Smooth muscle cell (in vitro differentiated cells): Measurements from ENCODE around the gene LRRC39. TPM values are rescaled to one million over a fixed set of nuclear protein-coding genes. Genes with fewer than 3 reads are reported as not detected.

ENCODE experiments used
- DNase-seq: peaks from one replicate; lab custom pipeline; 2025; ENCODE audit not compliant: unreplicated experiment; lab: John Stamatoyannopoulos, UW
- H2AFZ ChIP-seq: fragments of 200-600 bp; sonication (generic); 2 replicates; pipeline ENCODE4 v1.6.0; 2016; ENCODE audit warnings: antibody characterized with exemption, low read depth, mild to moderate bottlenecking
- H3F3A ChIP-seq: fragments of 200-600 bp; sonication (generic); 2 replicates; pipeline ENCODE4 v1.6.0; 2017; ENCODE audit warnings: antibody characterized with exemption, low read depth
- H3K27ac ChIP-seq: fragments of 200-600 bp; sonication (generic); 2 replicates; pipeline ENCODE4 v1.5.1; 2016; ENCODE audit warnings: low read depth, mild to moderate bottlenecking
- H3K27me3 ChIP-seq: fragments of 200-600 bp; sonication (generic); 2 replicates; pipeline ENCODE4 v1.6.1; 2016; ENCODE audit warnings: low read depth, mild to moderate bottlenecking
- H3K36me3 ChIP-seq: fragments of 200-600 bp; sonication (generic); 2 replicates; pipeline ENCODE4 v1.5.1; 2016; ENCODE audit warnings: low read depth
- H3K4me1 ChIP-seq: fragments of 200-600 bp; sonication (generic); 2 replicates; pipeline ENCODE4 v1.5.1; 2016; ENCODE audit warnings: low read depth
- H3K4me2 ChIP-seq: fragments of 200-600 bp; sonication (generic); 2 replicates; pipeline ENCODE4 v1.6.0; 2016; ENCODE audit warnings: mild to moderate bottlenecking
- H3K4me3 ChIP-seq: fragments of 200-600 bp; sonication (generic); 2 replicates; pipeline ENCODE4 v1.5.1; 2016; ENCODE audit warnings: mild to moderate bottlenecking
- H3K79me2 ChIP-seq: fragments of 200-600 bp; sonication (generic); 2 replicates; pipeline ENCODE4 v1.6.0; 2016; ENCODE audit warnings: low read depth, mild to moderate bottlenecking
- H3K9ac ChIP-seq: fragments of 200-600 bp; sonication (generic); 2 replicates; pipeline ENCODE4 v1.6.0; 2016; ENCODE audit warnings: low read depth
- H3K9me3 ChIP-seq: fragments of 200-600 bp; sonication (generic); replicated peaks from 2 replicates; pipeline ENCODE4 v1.5.1; 2016; ENCODE audit warnings: low read depth
- H4K20me1 ChIP-seq: fragments of 200-600 bp; sonication (generic); 2 replicates; pipeline ENCODE4 v1.6.0; 2016; ENCODE audit warnings: low read depth
- CTCF ChIP-seq: fragments of 200-600 bp; sonication (generic); IDR thresholded peaks from 2 replicates; pipeline ENCODE4 v1.5.1; 2017; ENCODE audit warnings: borderline replicate concordance, mild to moderate bottlenecking, antibody characterized with exemption; ENCODE audit not compliant: insufficient read depth, poor library complexity, severe bottlenecking
- WGBS: methylation state at CpG from one replicate; pipeline ENCODE4 v1.1.7; 2016; ENCODE audit warnings: low lambda C conversion rate; 5-methylcytosine and 5-hydroxymethylcytosine counted together
- polyA plus RNA-seq: library from polyadenylated mRNA; unstranded; fragments of >200 nt; fragmentation: Nextera tagmentation; extraction: Ambion mirVana; gene quantifications from 2 replicates; pipeline ENCODE4 v1.2.1, GENCODE V29; 2016
- total RNA-seq: library from RNA; depleted of rRNA; stranded (reverse); fragments of >200 nt; gene quantifications from 2 replicates; pipeline ENCODE4 v1.2.3, GENCODE V29; 2014

The LRRC39 gene
- total and polyA plus RNA-seq, 2 experiments from 2014 or later, result 0.13 TPM; not detected in 1

- Histone ChIP-seq H3K9ac (no peak overlapping the region), H3K4me1 (no peaks in the 10 kb centered on the region), H3K36me3 (no peaks in the 10 kb centered on the region), H3K9me3 (no peaks in the 10 kb centered on the region), H3K27me3 (no peaks in the 10 kb centered on the region), H3K27ac (no peak overlapping the region), H3K79me2 (no peaks in the 10 kb centered on the region), H3F3A (no peaks in the 10 kb centered on the region), H3K4me3 (no peak overlapping the region), H2AFZ (no peak overlapping the region), H4K20me1 (no peaks in the 10 kb centered on the region), H3K4me2 (no peak overlapping the region)
- DNase-seq, result no peak
- TF ChIP-seq CTCF, result no peak
- 93% methylated on average over 4 of the region's 4 CpGs for WGBS
Measured at GRCh38 chr1:100152271-100152670, 25.8 kb downstream of the LRRC39 start.

- 78% methylated on average over 2 of the region's 2 CpGs for WGBS
- Histone ChIP-seq H3K4me2 (no peak overlapping the region), H4K20me1 (no peaks in the 10 kb centered on the region), H3K9ac (no peak overlapping the region), H3F3A (no peaks in the 10 kb centered on the region), H3K79me2 (no peaks in the 10 kb centered on the region), H3K9me3 (no peaks in the 10 kb centered on the region), H2AFZ (no peak overlapping the region), H3K27ac (no peak overlapping the region), H3K27me3 (no peaks in the 10 kb centered on the region), H3K36me3 (no peaks in the 10 kb centered on the region), H3K4me3 (no peak overlapping the region), H3K4me1 (no peaks in the 10 kb centered on the region)
- TF ChIP-seq CTCF, result no peak
- no peak for DNase-seq
Measured at GRCh38 chr1:100151679-100152078, 26.4 kb downstream of the LRRC39 start.

- no peaks in the 10 kb centered on the region for H3K27me3 ChIP-seq
- no peak for DNase-seq
- H3K4me1 ChIP-seq, result no peaks in the 10 kb centered on the region
- H2AFZ ChIP-seq, result no peak overlapping the region
- H3K4me3 ChIP-seq, result no peak overlapping the region
- no peak overlapping the region for H3K9ac ChIP-seq
- no peak overlapping the region for H3K4me2 ChIP-seq
- H3K27ac ChIP-seq, result no peak overlapping the region
- no peaks in the 10 kb centered on the region for H3K9me3 ChIP-seq
- no peaks in the 10 kb centered on the region for H4K20me1 ChIP-seq
- H3K36me3 ChIP-seq, result peaks cover 21% of the 10 kb centered on the region
- TF ChIP-seq CTCF, result no peak
- H3F3A ChIP-seq, result no peaks in the 10 kb centered on the region
- no peaks in the 10 kb centered on the region for H3K79me2 ChIP-seq
- WGBS, result 90% methylated on average over 4 of the region's 4 CpGs
Measured at GRCh38 chr1:100147875-100148274, 30.2 kb downstream of the LRRC39 start.

- Histone ChIP-seq H3K9me3 (no peaks in the 10 kb centered on the region), H3K4me2 (no peak overlapping the region), H3K27ac (no peak overlapping the region), H3K9ac (no peak overlapping the region), H3K4me1 (no peaks in the 10 kb centered on the region), H3F3A (no peaks in the 10 kb centered on the region), H3K36me3 (peaks cover 22% of the 10 kb centered on the region), H3K79me2 (no peaks in the 10 kb centered on the region), H3K27me3 (no peaks in the 10 kb centered on the region), H3K4me3 (no peak overlapping the region), H2AFZ (no peak overlapping the region), H4K20me1 (no peaks in the 10 kb centered on the region)
- no peak for TF ChIP-seq CTCF
- 100% methylated on average over 1 of the region's 1 CpG for WGBS
- DNase-seq, result no peak
Measured at GRCh38 chr1:100146958-100147357, 31.1 kb downstream of the LRRC39 start.
